SU-DHL-6 (cell line): ENCODE data around the gene LHX4.

ENCODE experiments used
- CTCF ChIP-seq: fragments of 200-600 bp; sonication (generic); IDR thresholded peaks from one replicate; pipeline ENCODE4 v1.5.1; 2017; ENCODE audit warnings: antibody characterized with exemption, mild to moderate bottlenecking, low read length, moderate library complexity; ENCODE audit not compliant: insufficient read depth, poor library complexity, severe bottlenecking
- EZH2phosphoT487 ChIP-seq: fragments of 200-600 bp; sonication (generic), shearing (Covaris generic); conservative IDR thresholded peaks from 2 replicates; pipeline ENCODE4 v1.6.1; 2018; ENCODE audit warnings: mild to moderate bottlenecking, antibody characterized with exemption, low read length, moderate library complexity, mixed read lengths

DNA sequence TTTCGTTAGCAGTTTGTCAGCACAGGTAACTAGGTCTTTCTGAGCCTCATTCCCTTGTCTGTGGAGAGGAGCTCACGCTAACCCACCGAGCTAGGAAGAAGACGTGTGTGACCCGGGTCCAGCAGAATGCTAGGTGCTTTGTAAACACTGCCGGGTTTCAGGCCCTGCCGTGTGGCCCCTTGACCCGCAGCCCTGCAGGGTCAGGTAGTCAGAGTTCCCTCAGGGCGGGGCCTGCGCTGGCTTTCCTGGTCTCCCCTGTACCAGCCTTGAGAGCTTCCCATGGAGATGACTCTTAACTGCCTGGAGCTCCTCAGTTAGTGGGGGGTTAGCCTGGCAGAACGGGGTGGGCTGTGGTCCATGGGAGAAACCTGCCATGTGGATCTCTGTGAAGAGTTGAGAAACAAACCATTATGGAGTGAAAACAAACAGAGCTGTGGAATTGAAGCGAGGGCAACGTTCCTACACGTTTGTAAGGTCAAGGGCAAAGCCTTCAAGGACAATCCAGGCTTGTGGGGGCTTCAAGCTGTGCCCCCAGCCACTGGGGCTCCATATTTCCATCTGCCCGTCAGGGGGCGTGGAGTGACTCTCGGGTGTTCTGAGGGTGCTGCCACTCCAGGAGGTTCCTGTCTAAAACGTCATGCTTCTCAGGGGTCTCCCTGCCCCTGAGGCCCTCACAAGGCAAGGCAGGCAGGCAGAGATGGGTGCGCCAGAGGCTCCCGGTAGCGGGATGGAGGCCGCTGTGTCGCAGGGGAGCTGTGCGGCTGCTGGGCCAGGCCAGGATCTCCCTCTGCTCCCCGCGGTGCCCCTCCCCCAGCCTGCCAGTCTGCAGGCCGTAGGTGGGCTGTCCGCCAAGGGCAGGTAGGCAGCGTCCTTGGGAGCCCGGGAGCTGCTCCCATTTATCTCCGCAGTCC, 23.8 kb downstream of the LHX4 start:
- TF ChIP-seq CTCF (no peak), EZH2phosphoT487 (no peak)
